ENCODE measurements around the gene LRBA.
"Not testable (repeated sequence)": the region's sequence is repeated elsewhere in the genome, so short reads cannot be mapped to it uniquely, and the experiment has no call there.

Gene LRBA

DNA sequence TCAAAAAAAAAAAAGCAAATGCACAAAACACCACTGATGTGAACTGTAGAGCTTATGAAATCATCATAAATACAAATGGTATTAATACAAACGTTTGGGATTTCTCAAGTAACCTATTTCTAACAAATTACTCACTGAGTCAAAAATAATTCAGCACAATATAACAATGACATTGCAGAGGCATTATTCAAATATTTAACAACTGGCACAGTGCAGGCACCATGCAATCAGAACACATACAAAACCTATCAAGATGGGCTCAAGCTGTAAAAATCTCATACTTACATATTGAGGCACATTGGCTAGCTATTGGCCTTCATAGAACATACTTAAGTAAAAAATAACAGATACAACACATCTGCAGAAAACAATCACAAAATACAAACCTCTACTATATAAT lies 81.1 kb downstream of the LRBA start:
- no peak overlapping the region for H3K27ac ChIP-seq (ENCODE audit: low read length)
- no peaks in the 10 kb centered on the region for H3K27me3 ChIP-seq (ENCODE audit: insufficient read depth, low read length, poor library complexity)
- no peaks in the 10 kb centered on the region for H3K4me1 ChIP-seq (ENCODE audit: insufficient read depth, low read length)
- no peak overlapping the region for H3K9ac ChIP-seq (ENCODE audit: low read depth, low read length)
- TF ChIP-seq, protein P1, sequence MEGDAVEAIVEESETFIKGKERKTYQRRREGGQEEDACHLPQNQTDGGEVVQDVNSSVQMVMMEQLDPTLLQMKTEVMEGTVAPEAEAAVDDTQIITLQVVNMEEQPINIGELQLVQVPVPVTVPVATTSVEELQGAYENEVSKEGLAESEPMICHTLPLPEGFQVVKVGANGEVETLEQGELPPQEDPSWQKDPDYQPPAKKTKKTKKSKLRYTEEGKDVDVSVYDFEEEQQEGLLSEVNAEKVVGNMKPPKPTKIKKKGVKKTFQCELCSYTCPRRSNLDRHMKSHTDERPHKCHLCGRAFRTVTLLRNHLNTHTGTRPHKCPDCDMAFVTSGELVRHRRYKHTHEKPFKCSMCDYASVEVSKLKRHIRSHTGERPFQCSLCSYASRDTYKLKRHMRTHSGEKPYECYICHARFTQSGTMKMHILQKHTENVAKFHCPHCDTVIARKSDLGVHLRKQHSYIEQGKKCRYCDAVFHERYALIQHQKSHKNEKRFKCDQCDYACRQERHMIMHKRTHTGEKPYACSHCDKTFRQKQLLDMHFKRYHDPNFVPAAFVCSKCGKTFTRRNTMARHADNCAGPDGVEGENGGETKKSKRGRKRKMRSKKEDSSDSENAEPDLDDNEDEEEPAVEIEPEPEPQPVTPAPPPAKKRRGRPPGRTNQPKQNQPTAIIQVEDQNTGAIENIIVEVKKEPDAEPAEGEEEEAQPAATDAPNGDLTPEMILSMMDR (IDR thresholded peaks at IDR 0.05; ENCODE audit: borderline replicate concordance, extremely low read depth, low read length, poor library complexity, severe bottlenecking) = no peak
- TF ChIP-seq EZH2 (IDR thresholded peaks at IDR 0.05; ENCODE audit: borderline replicate concordance, low read depth, low read length, severe bottlenecking) = no peak
- no peaks in the 10 kb centered on the region for H3K9me3 ChIP-seq (ENCODE audit: insufficient read depth, low read length, severe bottlenecking)
- no peak overlapping the region for H2AFZ ChIP-seq (ENCODE audit: low read depth, low read length)
- H3K4me3 ChIP-seq (ENCODE audit: low read depth in 1 of 2, low read length in 2 of 2) = no peak overlapping the region
- ATAC-seq (ENCODE audit: insufficient read depth, low read depth) (no peak), DNase-seq (no peak)
- H3K4me2 ChIP-seq (ENCODE audit: insufficient read depth, low read length) = no peak overlapping the region
- H3K79me2 ChIP-seq (ENCODE audit: insufficient read depth, low read length) = peaks cover 4% of the 10 kb centered on the region
- H4K20me1 ChIP-seq (ENCODE audit: insufficient read depth, low read length) = no peaks in the 10 kb centered on the region
- H3K36me3 ChIP-seq (ENCODE audit: insufficient read depth, low read length) = no peaks in the 10 kb centered on the region

DNA sequence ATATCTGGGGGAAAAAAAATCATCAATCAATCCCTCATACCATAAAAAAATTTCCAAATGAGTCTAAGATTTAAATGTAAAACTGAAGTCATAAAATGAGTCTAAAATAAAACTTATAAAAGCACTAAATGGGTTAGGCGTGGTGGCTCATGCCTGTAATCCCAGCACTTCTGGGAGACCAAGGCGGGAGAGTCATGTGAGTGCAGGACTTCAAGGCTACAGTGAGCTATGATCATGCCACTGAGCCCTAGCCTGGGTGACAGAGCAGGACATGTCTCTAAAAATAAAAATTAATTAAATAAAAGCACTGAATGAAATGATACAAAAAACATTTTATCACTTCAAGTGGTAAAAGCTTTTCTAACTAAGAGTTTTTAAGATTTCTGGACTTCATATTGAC lies 83.3 kb downstream of the LRBA start:
- ATAC-seq (ENCODE audit: insufficient read depth, low read depth) (no peak), DNase-seq (no peak)
- no peaks in the 10 kb centered on the region for H3K27me3 ChIP-seq (ENCODE audit: insufficient read depth, low read length, poor library complexity)
- no peaks in the 10 kb centered on the region for H3K4me1 ChIP-seq (ENCODE audit: insufficient read depth, low read length)
- no peak overlapping the region for H3K4me2 ChIP-seq (ENCODE audit: insufficient read depth, low read length)
- no peak overlapping the region for H3K9ac ChIP-seq (ENCODE audit: low read depth, low read length)
- no peak overlapping the region for H2AFZ ChIP-seq (ENCODE audit: low read depth, low read length)
- TF ChIP-seq, protein P1 (IDR thresholded peaks at IDR 0.05; ENCODE audit: borderline replicate concordance, extremely low read depth, low read length, poor library complexity, severe bottlenecking) = no peak
- no peak for TF ChIP-seq EZH2 (IDR thresholded peaks at IDR 0.05; ENCODE audit: borderline replicate concordance, low read depth, low read length, severe bottlenecking)
- no peaks in the 10 kb centered on the region for H4K20me1 ChIP-seq (ENCODE audit: insufficient read depth, low read length)
- H3K9me3 ChIP-seq (ENCODE audit: insufficient read depth, low read length, severe bottlenecking) = no peaks in the 10 kb centered on the region
- no peak overlapping the region for H3K4me3 ChIP-seq (ENCODE audit: low read depth in 1 of 2, low read length in 2 of 2)
- no peak overlapping the region for H3K27ac ChIP-seq (ENCODE audit: low read length)
- H3K36me3 ChIP-seq (ENCODE audit: insufficient read depth, low read length) = no peaks in the 10 kb centered on the region
- peaks cover 4% of the 10 kb centered on the region for H3K79me2 ChIP-seq (ENCODE audit: insufficient read depth, low read length)

DNA sequence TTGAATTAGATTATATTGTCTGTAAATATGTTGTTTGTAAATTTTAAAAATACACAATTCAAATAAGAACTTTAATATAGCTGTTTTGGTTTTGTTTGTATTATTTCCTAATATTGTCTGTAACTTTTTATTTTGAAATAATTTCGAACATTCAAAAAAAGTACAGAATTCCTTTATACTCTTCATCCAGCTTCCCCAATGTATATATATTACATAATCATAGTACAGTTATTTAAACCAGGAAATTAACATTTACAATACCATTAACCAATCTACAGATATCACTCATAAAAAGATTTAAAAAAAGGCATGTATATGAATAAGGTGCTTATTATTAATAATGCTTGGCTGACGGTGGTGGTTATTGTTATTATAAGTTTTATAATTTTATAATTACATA lies 84.1 kb downstream of the LRBA start:
- peaks cover 4% of the 10 kb centered on the region for H3K79me2 ChIP-seq (ENCODE audit: insufficient read depth, low read length)
- H3K27ac ChIP-seq (ENCODE audit: low read length) = no peak overlapping the region
- no peaks in the 10 kb centered on the region for H4K20me1 ChIP-seq (ENCODE audit: insufficient read depth, low read length)
- H3K4me3 ChIP-seq (ENCODE audit: low read depth in 1 of 2, low read length in 2 of 2) = no peak overlapping the region
- no peaks in the 10 kb centered on the region for H3K36me3 ChIP-seq (ENCODE audit: insufficient read depth, low read length)
- no peaks in the 10 kb centered on the region for H3K27me3 ChIP-seq (ENCODE audit: insufficient read depth, low read length, poor library complexity)
- no peak overlapping the region for H3K4me2 ChIP-seq (ENCODE audit: insufficient read depth, low read length)
- ATAC-seq (ENCODE audit: insufficient read depth, low read depth) = no peak
- TF ChIP-seq, protein P1 (IDR thresholded peaks at IDR 0.05; ENCODE audit: borderline replicate concordance, extremely low read depth, low read length, poor library complexity, severe bottlenecking) = no peak
- TF ChIP-seq EZH2 (IDR thresholded peaks at IDR 0.05; ENCODE audit: borderline replicate concordance, low read depth, low read length, severe bottlenecking) = no peak
- no peak overlapping the region for H2AFZ ChIP-seq (ENCODE audit: low read depth, low read length)
- H3K4me1 ChIP-seq (ENCODE audit: insufficient read depth, low read length) = no peaks in the 10 kb centered on the region
- DNase-seq = no peak
- H3K9ac ChIP-seq (ENCODE audit: low read depth, low read length) = no peak overlapping the region
- H3K9me3 ChIP-seq (ENCODE audit: insufficient read depth, low read length, severe bottlenecking) = no peaks in the 10 kb centered on the region

DNA sequence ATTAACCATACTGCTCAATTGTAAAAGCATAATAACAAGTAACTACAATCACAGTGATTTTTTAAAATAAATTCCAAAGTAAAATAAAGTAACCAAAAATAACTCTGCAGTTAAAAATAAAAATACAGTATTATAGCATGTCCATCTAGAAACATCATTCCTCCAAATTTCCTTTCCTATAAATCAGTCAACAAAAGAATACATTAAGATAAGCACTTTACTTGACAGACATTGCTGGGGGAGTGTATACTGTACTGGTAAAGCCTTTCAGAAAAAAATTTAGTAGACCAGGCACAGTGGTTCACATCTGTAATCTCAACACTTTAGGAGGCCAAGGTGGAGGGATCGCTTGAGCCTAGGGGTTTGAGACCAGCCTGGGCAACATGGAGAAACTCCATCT lies 91.1 kb downstream of the LRBA start:
- TF ChIP-seq, protein P1 (IDR thresholded peaks at IDR 0.05; ENCODE audit: borderline replicate concordance, extremely low read depth, low read length, poor library complexity, severe bottlenecking) = no peak
- TF ChIP-seq EZH2 (IDR thresholded peaks at IDR 0.05; ENCODE audit: borderline replicate concordance, low read depth, low read length, severe bottlenecking) = no peak
- no peak for DNase-seq
- no peaks in the 10 kb centered on the region for H3K79me2 ChIP-seq (ENCODE audit: insufficient read depth, low read length)
- H2AFZ ChIP-seq (ENCODE audit: low read depth, low read length) = no peak overlapping the region
- no peaks in the 10 kb centered on the region for H4K20me1 ChIP-seq (ENCODE audit: insufficient read depth, low read length)
- H3K4me1 ChIP-seq (ENCODE audit: insufficient read depth, low read length) = no peaks in the 10 kb centered on the region
- H3K36me3 ChIP-seq (ENCODE audit: insufficient read depth, low read length) = peaks cover 8% of the 10 kb centered on the region; the same call in 1 of the 2 replicates
- H3K9ac ChIP-seq (ENCODE audit: low read depth, low read length) = no peak overlapping the region
- no peak overlapping the region for H3K4me3 ChIP-seq (ENCODE audit: low read depth in 1 of 2, low read length in 2 of 2)
- H3K9me3 ChIP-seq (ENCODE audit: insufficient read depth, low read length, severe bottlenecking) = no peaks in the 10 kb centered on the region
- ATAC-seq (ENCODE audit: insufficient read depth, low read depth) = no peak
- H3K27ac ChIP-seq (ENCODE audit: low read length) = no peak overlapping the region
- no peaks in the 10 kb centered on the region for H3K27me3 ChIP-seq (ENCODE audit: insufficient read depth, low read length, poor library complexity)
- H3K4me2 ChIP-seq (ENCODE audit: insufficient read depth, low read length) = no peak overlapping the region

DNA sequence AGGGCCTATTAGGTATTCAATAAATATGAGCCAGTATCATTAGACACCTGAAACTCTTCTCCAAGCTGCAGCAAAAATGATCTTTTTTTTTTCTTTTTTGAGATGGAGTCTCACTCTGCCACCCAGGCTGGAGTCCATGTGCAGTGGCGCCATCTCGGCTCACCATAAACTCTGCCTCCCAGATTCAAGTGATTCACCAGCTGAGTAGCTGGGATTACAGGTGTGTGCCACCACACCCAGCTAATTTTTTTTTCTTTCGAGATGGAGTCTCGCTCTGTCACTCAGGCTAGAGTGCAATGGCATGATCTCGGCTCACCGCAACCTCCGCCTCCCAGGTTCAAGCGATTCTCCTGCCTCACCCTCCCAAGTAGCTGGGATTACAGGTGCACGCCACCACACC lies 93.6 kb downstream of the LRBA start:
- H3K27me3 ChIP-seq (ENCODE audit: insufficient read depth, low read length, poor library complexity); H3K9ac ChIP-seq (ENCODE audit: low read depth, low read length); H2AFZ ChIP-seq (ENCODE audit: low read depth, low read length); H4K20me1 ChIP-seq (ENCODE audit: insufficient read depth, low read length); DNase-seq; H3K36me3 ChIP-seq (ENCODE audit: insufficient read depth, low read length); ATAC-seq (ENCODE audit: insufficient read depth, low read depth); H3K79me2 ChIP-seq (ENCODE audit: insufficient read depth, low read length); H3K4me3 ChIP-seq (ENCODE audit: low read depth in 1 of 2, low read length in 2 of 2); H3K27ac ChIP-seq (ENCODE audit: low read length); H3K9me3 ChIP-seq (ENCODE audit: insufficient read depth, low read length, severe bottlenecking); H3K4me1 ChIP-seq (ENCODE audit: insufficient read depth, low read length); H3K4me2 ChIP-seq (ENCODE audit: insufficient read depth, low read length): not testable (repeated sequence)
